HepG2 (cell line): ENCODE measurements around the gene GJD3. TPM values are rescaled to one million over a fixed set of nuclear protein-coding genes. Genes with fewer than 3 reads are reported as not detected.
A peak's percentile ranks its signal among the peaks of the same experiment; 100 is the strongest.

Source experiments
- ARID5B ChIP-seq: IDR thresholded peaks from 2 replicates; pipeline ENCODE4 v1.4.0; 2020; ENCODE audit warnings: mild to moderate bottlenecking, missing genetic modification reagents
- ARNTL ChIP-seq: sonication (generic); formaldehyde crosslinking; IDR thresholded peaks from 2 replicates; pipeline ENCODE4 v1.4.0; 2020; ENCODE audit warnings: mild to moderate bottlenecking, missing genetic modification reagents
- HMGA1 ChIP-seq: sonication (generic); formaldehyde crosslinking; conservative IDR thresholded peaks from 2 replicates; pipeline ENCODE4 v1.4.0; 2020; ENCODE audit warnings: missing genetic modification reagents
- MTF1 ChIP-seq: sonication (generic); formaldehyde crosslinking; IDR thresholded peaks from 2 replicates; pipeline ENCODE4 v1.5.0; 2020; ENCODE audit warnings: missing genetic modification reagents
- NCOA2 ChIP-seq: sonication (generic); formaldehyde crosslinking; IDR thresholded peaks from 2 replicates; pipeline ENCODE4 v1.8.0; 2022; ENCODE audit warnings: inconsistent platforms
- NR3C1 ChIP-seq: sonication (generic); formaldehyde crosslinking; IDR thresholded peaks from 2 replicates; pipeline ENCODE4 v1.4.0; 2020; ENCODE audit warnings: missing genetic modification reagents
- PBX2 ChIP-seq: IDR thresholded peaks from 2 replicates; pipeline ENCODE4 v1.6.1; 2016; ENCODE audit warnings: control low read depth
- PPARG ChIP-seq: conservative IDR thresholded peaks from 2 replicates; pipeline ENCODE4 v1.6.1; 2016; ENCODE audit warnings: missing biosample characterization, missing genetic modification reagents
- TOE1 ChIP-seq: sonication (generic); formaldehyde crosslinking; IDR thresholded peaks from 2 replicates; pipeline ENCODE4 v1.4.0; 2020; ENCODE audit warnings: mild to moderate bottlenecking, missing genetic modification reagents
- YEATS2 ChIP-seq: sonication (generic); formaldehyde crosslinking; IDR thresholded peaks from 2 replicates; pipeline ENCODE4 v1.4.0; 2020; ENCODE audit warnings: missing genetic modification reagents, borderline replicate concordance
- ZBTB3 ChIP-seq: sonication (generic); formaldehyde crosslinking; IDR thresholded peaks from 2 replicates; pipeline ENCODE4 v1.4.0; 2020; ENCODE audit warnings: low read depth, mild to moderate bottlenecking, moderate library complexity, missing genetic modification reagents, borderline replicate concordance
- ZFP41 ChIP-seq: sonication (generic); formaldehyde crosslinking; IDR thresholded peaks from 2 replicates; pipeline ENCODE4 v1.4.0; 2020; ENCODE audit warnings: mild to moderate bottlenecking, missing genetic modification reagents, borderline replicate concordance
- ZNF232 ChIP-seq: sonication (generic); formaldehyde crosslinking; IDR thresholded peaks from 2 replicates; pipeline ENCODE4 v1.4.0; 2020; ENCODE audit warnings: missing genetic modification reagents, borderline replicate concordance
- ZNF34 ChIP-seq: sonication (generic); formaldehyde crosslinking; IDR thresholded peaks from 2 replicates; pipeline ENCODE4 v1.4.0; 2020; ENCODE audit warnings: mild to moderate bottlenecking, missing genetic modification reagents, borderline replicate concordance
- ZNF350 ChIP-seq: sonication (generic); formaldehyde crosslinking; IDR thresholded peaks from 2 replicates; pipeline ENCODE4 v1.4.0; 2020; ENCODE audit warnings: mild to moderate bottlenecking, low read depth, missing genetic modification reagents, borderline replicate concordance
- ZNF501 ChIP-seq: sonication (generic); formaldehyde crosslinking; IDR thresholded peaks from 2 replicates; pipeline ENCODE4 v1.5.1; 2020; ENCODE audit warnings: mild to moderate bottlenecking, moderate library complexity, missing genetic modification reagents
- ZNF782 ChIP-seq: sonication (generic); formaldehyde crosslinking; IDR thresholded peaks from 2 replicates; pipeline ENCODE4 v1.4.0; 2020; ENCODE audit warnings: missing genetic modification reagents, mild to moderate bottlenecking, borderline replicate concordance
- ZNF850 ChIP-seq: sonication (generic); formaldehyde crosslinking; conservative IDR thresholded peaks from 2 replicates; pipeline ENCODE4 v1.9.0; 2021; ENCODE audit warnings: mild to moderate bottlenecking, missing genetic modification reagents
- polyA plus RNA-seq, 8 experiments: library from polyadenylated mRNA; depleted of rRNA in 3 of 8; stranded (reverse) in 7 of 8; unstranded in 1 of 8; fragments of >200 nt; fragmentation: Illumina TruSeq in 4 of 8; extraction: Trizol in 4 of 8; gene quantifications; 2 replicates each; pipeline versions ENCODE4 v1.2.1 to v1.2.3, GENCODE V29; 2011 to 2016; ENCODE audit warnings: low read depth in 4 of 8, missing spikeins in 1 of 8, mixed read lengths in 1 of 8; ENCODE audit not compliant: insufficient read depth in 1 of 8
- total RNA-seq, 5 experiments: library from RNA; depleted of rRNA; stranded (reverse); fragments of >200 nt; fragmentation: Illumina TruSeq; extraction: Trizol; gene quantifications; 2 replicates each; pipeline ENCODE4 v1.2.3, GENCODE V29; 2016; ENCODE audit warnings: low read depth in 1 of 5
- TF ChIP-seq, protein P1 (sequence below): sonication (generic); formaldehyde crosslinking; IDR thresholded peaks from 2 replicates; pipeline ENCODE4 v1.4.0; 2020; ENCODE audit warnings: missing genetic modification reagents, borderline replicate concordance

The GJD3 gene
- total and polyA plus RNA-seq, 2 of the 13 experiments (the other 11 are each of a cell fraction or from before 2014, with no cell fraction given) = not detected

- TF ChIP-seq NR3C1 (no peak), ZNF34 (CRISPR knock-in tag) (0 out of 2 replicates have a peak, but pooled peaks have one; percentile 36), TOE1 (CRISPR knock-in tag) (no peak; the same call in 1 of the 2 replicates), ZBTB3 (CRISPR knock-in tag) (no peak; the same call in 1 of the 2 replicates), ZNF782 (CRISPR knock-in tag) (peak; percentile 89; the same call in 1 of the 2 replicates), NCOA2 (CRISPR knock-in tag) (0 out of 2 replicates have a peak, but pooled peaks have one; percentile 27), PBX2 (no peak), ARNTL (peak; percentile 96), ZNF232 (CRISPR knock-in tag) (no peak), ZNF850 (CRISPR knock-in tag) (peak; percentile 22; the same call in 1 of the 2 replicates), PPARG (peak; percentile 68), MTF1 (CRISPR knock-in tag) (no peak), HMGA1 (no peak), ZNF501 (peak; percentile 96), ARID5B (CRISPR knock-in tag) (peak; percentile 69; the same call in 1 of the 2 replicates), ZFP41 (CRISPR knock-in tag) (no peak), YEATS2 (no peak), ZNF350 (peak; percentile 17)
- TF ChIP-seq, protein P1, sequence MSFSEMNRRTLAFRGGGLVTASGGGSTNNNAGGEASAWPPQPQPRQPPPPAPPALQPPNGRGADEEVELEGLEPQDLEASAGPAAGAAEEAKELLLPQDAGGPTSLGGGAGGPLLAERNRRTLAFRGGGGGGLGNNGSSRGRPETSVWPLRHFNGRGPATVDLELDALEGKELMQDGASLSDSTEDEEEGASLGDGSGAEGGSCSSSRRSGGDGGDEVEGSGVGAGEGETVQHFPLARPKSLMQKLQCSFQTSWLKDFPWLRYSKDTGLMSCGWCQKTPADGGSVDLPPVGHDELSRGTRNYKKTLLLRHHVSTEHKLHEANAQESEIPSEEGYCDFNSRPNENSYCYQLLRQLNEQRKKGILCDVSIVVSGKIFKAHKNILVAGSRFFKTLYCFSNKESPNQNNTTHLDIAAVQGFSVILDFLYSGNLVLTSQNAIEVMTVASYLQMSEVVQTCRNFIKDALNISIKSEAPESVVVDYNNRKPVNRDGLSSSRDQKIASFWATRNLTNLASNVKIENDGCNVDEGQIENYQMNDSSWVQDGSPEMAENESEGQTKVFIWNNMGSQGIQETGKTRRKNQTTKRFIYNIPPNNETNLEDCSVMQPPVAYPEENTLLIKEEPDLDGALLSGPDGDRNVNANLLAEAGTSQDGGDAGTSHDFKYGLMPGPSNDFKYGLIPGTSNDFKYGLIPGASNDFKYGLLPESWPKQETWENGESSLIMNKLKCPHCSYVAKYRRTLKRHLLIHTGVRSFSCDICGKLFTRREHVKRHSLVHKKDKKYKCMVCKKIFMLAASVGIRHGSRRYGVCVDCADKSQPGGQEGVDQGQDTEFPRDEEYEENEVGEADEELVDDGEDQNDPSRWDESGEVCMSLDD = peak; percentile 90
These were observed 46.4 kb downstream of the GJD3 start (continued) for GRCh38 chr17:40317880-40318829.
